Vagina (tissue), 2 donors: ENCODE data around the gene PPP1R3A. TPM values are rescaled to one million over a fixed set of nuclear protein-coding genes. Genes with fewer than 3 reads are reported as not detected.

Source experiments
- DNase-seq, 2 donors: peaks; one replicate each; pipeline ENCODE4 v3.0.0-alpha.2; 2017; ENCODE audit errors: extremely low spot score in 2 of 2
- H3K27ac ChIP-seq: fragments of 200-600 bp; sonication (generic); one replicate; pipeline ENCODE4 v1.5.1; 2019
- H3K27me3 ChIP-seq: fragments of 200-600 bp; sonication (generic); one replicate; pipeline ENCODE4 v1.5.1; 2019
- H3K36me3 ChIP-seq, 2 donors: fragments of 200-600 bp; sonication (generic); one replicate each; pipeline ENCODE4 v1.5.1; 2017 to 2019
- H3K4me1 ChIP-seq: fragments of 200-600 bp; sonication (generic); one replicate; pipeline ENCODE4 v1.5.1; 2019
- H3K4me3 ChIP-seq, 2 donors: fragments of 200-600 bp; sonication (generic); 1 replicate in 1 of 2; 2 replicates in 1 of 2; pipeline ENCODE4 v1.5.1; 2016 to 2019
- H3K9me3 ChIP-seq: fragments of 200-600 bp; sonication (generic); one replicate; pipeline ENCODE4 v1.5.1; 2019
- POLR2A ChIP-seq, 2 donors: fragments of 450-650 bp; IDR thresholded peaks; one replicate each; pipeline ENCODE4 v1.6.1; 2017; ENCODE audit warnings: antibody characterized with exemption in 2 of 2, mild to moderate bottlenecking in 2 of 2, moderate library complexity in 2 of 2
- POLR2AphosphoS5 ChIP-seq, 2 donors: sonication (generic); formaldehyde crosslinking; IDR thresholded peaks; one replicate each; pipeline ENCODE4 v1.9.0; 2017; ENCODE audit warnings: antibody characterized with exemption in 2 of 2, mild to moderate bottlenecking in 2 of 2, low read depth in 1 of 2; ENCODE audit not compliant: insufficient read depth in 1 of 2
- intact Hi-C: fragments of 100-400 bp; cut with DNase I; formaldehyde crosslinking; loops from one replicate; pipeline ENCODE4 v1.15.1; 2023
- total RNA-seq: library from RNA; depleted of rRNA; stranded (reverse); fragments of >200 nt; gene quantifications from one replicate; pipeline ENCODE4 v1.2.3, GENCODE V29; 2016
- TF ChIP-seq, protein P1 (sequence below), 3 experiments: fragments of 450-650 bp in 2 of 3; fragments of 200-600 bp in 1 of 3; sonication (generic) in 1 of 3; IDR thresholded peaks; one replicate each; pipeline ENCODE4 v1.5.1; 2017 to 2019; ENCODE audit warnings: antibody characterized with exemption in 3 of 3, mild to moderate bottlenecking in 2 of 3, moderate library complexity in 2 of 3

The PPP1R3A gene
- total RNA-seq, 1 donor from 2014 or later = not detected

GRCh38 chr7:113922049-113922448, 3.2 kb upstream of the PPP1R3A start:
- intact Hi-C loops = no loop called here
- no peaks in the 10 kb centered on the region for H3K9me3 ChIP-seq
- H3K27ac ChIP-seq = no peak overlapping the region
- no peaks in the 10 kb centered on the region for H3K4me1 ChIP-seq
- TF ChIP-seq POLR2AphosphoS5 (IDR thresholded peaks at IDR 0.05; ENCODE audit: insufficient read depth in 1 of 2, low read depth in 1 of 2) = no peak
- TF ChIP-seq, protein P1, sequence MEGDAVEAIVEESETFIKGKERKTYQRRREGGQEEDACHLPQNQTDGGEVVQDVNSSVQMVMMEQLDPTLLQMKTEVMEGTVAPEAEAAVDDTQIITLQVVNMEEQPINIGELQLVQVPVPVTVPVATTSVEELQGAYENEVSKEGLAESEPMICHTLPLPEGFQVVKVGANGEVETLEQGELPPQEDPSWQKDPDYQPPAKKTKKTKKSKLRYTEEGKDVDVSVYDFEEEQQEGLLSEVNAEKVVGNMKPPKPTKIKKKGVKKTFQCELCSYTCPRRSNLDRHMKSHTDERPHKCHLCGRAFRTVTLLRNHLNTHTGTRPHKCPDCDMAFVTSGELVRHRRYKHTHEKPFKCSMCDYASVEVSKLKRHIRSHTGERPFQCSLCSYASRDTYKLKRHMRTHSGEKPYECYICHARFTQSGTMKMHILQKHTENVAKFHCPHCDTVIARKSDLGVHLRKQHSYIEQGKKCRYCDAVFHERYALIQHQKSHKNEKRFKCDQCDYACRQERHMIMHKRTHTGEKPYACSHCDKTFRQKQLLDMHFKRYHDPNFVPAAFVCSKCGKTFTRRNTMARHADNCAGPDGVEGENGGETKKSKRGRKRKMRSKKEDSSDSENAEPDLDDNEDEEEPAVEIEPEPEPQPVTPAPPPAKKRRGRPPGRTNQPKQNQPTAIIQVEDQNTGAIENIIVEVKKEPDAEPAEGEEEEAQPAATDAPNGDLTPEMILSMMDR (IDR thresholded peaks at IDR 0.05) = no peak
- DNase-seq = no peak
- no peaks in the 10 kb centered on the region for H3K36me3 ChIP-seq
- H3K4me3 ChIP-seq = no peak overlapping the region
- no peaks in the 10 kb centered on the region for H3K27me3 ChIP-seq

- no peak for DNase-seq
- Histone ChIP-seq H3K9me3 (no peaks in the 10 kb centered on the region), H3K27me3 (no peaks in the 10 kb centered on the region), H3K4me1 (no peaks in the 10 kb centered on the region), H3K4me3 (no peak overlapping the region), H3K27ac (no peak overlapping the region), H3K36me3 (no peaks in the 10 kb centered on the region)
- intact Hi-C loops = no loop called here
- TF ChIP-seq POLR2A (IDR thresholded peaks at IDR 0.05) (no peak), POLR2AphosphoS5 (IDR thresholded peaks at IDR 0.05; ENCODE audit: insufficient read depth in 1 of 2, low read depth in 1 of 2) (no peak)
- TF ChIP-seq, protein P1 (IDR thresholded peaks at IDR 0.05) = no peak
These were observed 2.6 kb upstream of the PPP1R3A start for GRCh38 chr7:113921363-113921762.

DNA sequence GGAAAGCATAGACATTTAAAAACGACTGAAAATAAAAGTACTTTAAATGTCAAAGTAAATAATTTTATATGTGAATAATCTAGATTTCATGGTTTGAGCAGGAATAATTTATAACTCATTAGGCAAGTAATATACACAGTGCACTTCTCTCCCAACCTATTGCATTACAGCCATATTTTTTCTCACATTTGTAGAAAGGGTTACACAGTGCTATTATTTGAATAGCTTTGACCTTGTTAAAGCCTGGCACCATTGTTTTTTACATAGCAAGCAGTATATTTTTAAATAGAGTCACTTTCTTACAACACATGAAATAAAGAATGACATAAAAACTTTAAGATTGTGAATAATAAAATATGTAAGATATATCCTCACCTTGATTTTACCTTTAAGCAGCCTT, 969 bp downstream of the PPP1R3A start:
- Histone ChIP-seq H3K27ac (no peak overlapping the region), H3K36me3 (no peaks in the 10 kb centered on the region), H3K4me3 (no peak overlapping the region), H3K4me1 (no peaks in the 10 kb centered on the region), H3K9me3 (no peaks in the 10 kb centered on the region), H3K27me3 (no peaks in the 10 kb centered on the region)
- intact Hi-C loops = no loop called here
- TF ChIP-seq POLR2AphosphoS5 (IDR thresholded peaks at IDR 0.05; ENCODE audit: insufficient read depth in 1 of 2, low read depth in 1 of 2) (no peak), POLR2A (IDR thresholded peaks at IDR 0.05) (no peak)
- TF ChIP-seq, protein P1 (IDR thresholded peaks at IDR 0.05) = no peak
- DNase-seq = no peak

DNA sequence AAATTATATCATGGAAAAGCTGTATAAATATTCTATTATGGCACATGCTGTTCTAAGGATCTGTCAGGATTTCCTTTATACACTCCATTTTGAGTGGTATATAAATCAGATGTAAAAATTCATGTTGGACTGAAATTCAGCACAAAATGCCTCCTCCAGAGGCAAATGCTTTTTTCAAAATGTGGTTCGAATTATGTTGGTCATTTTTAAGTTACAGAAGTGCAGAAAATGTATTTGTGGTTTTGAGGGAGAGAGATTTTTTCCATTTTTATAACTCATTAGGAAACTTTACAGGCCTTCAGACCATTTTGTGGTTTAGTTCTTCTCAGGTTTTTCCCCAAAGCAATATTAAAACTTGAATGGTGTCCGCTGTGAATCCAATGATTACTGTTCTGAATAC, 2.9 kb downstream of the PPP1R3A start:
- Histone ChIP-seq H3K27ac (no peak overlapping the region), H3K9me3 (no peaks in the 10 kb centered on the region), H3K36me3 (no peaks in the 10 kb centered on the region), H3K27me3 (no peaks in the 10 kb centered on the region), H3K4me1 (no peaks in the 10 kb centered on the region), H3K4me3 (no peak overlapping the region)
- intact Hi-C loops = no loop called here
- no peak for DNase-seq
- TF ChIP-seq POLR2AphosphoS5 (IDR thresholded peaks at IDR 0.05; ENCODE audit: insufficient read depth in 1 of 2, low read depth in 1 of 2) (no peak), POLR2A (IDR thresholded peaks at IDR 0.05) (no peak)
- TF ChIP-seq, protein P1 (IDR thresholded peaks at IDR 0.05) = no peak

GRCh38 chr7:113912876-113913275, 5.9 kb downstream of the PPP1R3A start:
- no peaks in the 10 kb centered on the region for H3K4me1 ChIP-seq
- H3K36me3 ChIP-seq = no peaks in the 10 kb centered on the region
- intact Hi-C loops = no loop called here
- no peak for DNase-seq
- no peak overlapping the region for H3K27ac ChIP-seq
- H3K27me3 ChIP-seq = no peaks in the 10 kb centered on the region
- TF ChIP-seq POLR2A (IDR thresholded peaks at IDR 0.05) = no peak
- no peak for TF ChIP-seq POLR2AphosphoS5 (IDR thresholded peaks at IDR 0.05; ENCODE audit: insufficient read depth in 1 of 2, low read depth in 1 of 2)
- TF ChIP-seq, protein P1 (IDR thresholded peaks at IDR 0.05) = no peak
- no peak overlapping the region for H3K4me3 ChIP-seq
- H3K9me3 ChIP-seq = no peaks in the 10 kb centered on the region
